AG20443 (cell line): ENCODE results near the gene RER1.

Source experiments
- DNase-seq: peaks from one replicate; pipeline ENCODE4 v3.0.0; 2012; ENCODE audit warnings: low spot score, mixed read lengths

Gene RER1

DNA sequence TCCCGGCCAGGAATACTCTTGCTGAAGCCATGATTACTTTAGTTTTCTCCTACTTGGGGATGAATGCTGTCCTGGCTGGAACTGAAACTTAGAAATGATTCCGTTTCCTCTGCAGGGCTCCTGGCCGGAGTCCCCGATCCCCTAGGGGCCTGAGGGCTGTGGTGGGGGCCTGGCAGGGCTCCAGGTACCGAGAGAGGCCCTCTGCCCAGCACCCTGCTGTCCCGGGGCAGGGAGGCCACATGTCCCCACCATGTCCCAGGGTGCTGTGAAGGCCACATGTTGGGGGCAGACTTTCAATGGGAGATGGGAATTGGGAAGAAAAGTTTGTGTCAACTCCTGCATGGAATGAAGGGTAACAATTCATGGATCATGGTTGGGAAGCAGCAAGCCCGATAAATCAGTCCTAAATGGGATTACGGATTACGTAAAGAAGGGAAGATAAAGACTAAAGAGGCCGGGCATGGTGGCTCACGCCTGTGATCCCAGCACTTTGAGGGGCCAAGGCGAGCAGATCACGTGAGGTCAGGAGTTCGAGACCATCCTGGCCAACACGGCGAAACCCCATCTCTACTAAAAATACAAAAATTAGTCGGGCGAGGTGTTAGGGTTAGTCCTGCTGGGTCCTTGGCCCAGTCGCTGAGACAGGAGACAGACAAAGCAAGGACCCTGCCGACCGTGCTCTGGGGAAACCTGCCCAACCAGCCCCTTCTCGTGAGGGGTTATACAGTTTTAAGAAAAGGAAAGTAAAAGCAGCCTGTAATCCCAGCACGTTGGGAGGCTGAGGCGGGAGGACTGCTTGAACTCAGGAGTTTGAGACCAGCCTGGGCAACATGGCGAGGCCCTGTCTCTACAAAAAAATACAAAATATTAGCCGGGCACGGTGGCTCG is 37.8 kb upstream of the RER1 start:
- no peak for DNase-seq

DNA sequence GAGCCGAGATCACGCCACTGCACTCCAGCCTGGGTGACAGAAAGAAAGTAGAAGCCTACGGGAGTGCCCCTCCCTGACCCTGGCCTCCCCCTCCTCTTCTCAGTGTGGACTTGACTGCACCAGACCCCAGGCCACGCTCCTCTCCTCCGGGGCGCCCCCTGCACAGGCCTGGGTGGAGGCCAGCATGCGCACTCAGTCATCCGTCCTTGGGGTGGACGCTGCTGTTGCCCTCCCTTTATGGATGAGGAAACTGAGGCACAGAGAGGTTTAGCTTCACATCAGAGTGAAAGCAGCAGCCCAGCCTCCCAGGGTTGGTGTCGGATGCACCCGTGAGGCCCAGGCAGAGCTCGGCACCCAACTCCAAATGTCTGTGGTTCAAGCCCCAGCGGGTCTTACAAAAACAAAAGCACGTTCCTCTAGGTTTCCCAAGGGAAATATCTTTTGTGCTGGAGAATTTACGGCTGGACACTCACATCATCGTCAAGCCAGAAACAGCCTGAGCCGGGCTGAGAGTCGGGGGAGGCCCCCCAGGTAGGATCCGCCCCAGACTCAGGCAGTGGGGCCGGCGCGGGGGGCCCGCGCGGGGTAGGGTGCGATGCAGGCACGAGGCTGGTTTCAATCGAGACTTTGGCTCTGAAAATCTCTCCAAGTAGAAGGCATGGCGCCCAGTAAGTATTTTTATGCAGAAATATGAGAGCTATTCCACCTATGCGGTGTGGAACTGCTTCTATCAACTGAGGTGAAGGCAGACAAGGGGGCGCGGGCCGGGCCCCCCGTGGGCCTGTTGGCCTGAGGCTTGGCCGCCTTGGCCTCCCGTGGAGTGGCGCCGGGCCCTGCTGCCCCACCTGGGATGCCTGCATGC is 36.9 kb upstream of the RER1 start:
- no peak for DNase-seq

DNA sequence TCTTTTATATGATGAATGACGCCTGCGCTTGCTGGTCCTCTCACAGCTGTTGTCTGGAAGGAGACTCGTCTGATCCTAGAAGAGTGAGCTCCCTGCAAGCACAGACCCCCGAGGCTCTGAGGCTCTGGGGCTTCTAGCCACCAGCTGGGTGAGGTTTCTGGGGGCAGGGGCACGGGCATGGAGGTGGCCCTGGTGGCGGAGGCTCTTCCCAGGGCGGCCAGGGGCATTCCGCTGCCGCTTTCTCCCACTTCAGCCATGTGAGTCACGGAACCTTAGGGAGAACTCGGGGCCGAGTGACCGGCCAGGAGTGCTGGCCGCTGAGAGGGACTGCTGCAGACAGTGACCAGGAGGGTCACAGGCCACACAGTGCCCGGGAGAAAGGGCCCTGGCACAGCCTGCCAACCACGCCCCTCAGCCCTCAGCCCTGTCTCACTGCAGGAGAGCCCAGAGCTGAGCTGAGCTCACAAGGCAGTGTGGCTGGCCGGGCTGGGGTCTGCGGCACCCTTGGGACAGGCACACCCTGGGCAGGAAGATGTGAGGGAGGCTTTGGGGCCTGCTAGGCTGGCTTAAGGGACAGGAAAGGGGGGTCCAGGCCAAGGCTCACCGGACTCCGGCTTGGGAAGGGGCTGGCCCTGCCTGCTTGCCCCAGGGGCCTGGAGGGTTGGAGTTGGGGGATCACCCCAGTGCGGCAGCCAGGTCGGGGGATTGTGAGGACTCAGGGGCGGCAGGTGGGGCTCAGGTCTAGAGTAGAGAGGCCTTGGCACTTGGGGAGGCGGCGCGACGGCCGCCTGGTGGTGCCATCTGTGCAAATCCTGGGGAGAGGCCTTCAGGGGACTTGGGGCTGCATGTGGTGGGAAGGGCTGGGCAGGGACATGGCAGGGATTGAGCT is 36.0 kb upstream of the RER1 start:
- DNase-seq, result no peak

DNA sequence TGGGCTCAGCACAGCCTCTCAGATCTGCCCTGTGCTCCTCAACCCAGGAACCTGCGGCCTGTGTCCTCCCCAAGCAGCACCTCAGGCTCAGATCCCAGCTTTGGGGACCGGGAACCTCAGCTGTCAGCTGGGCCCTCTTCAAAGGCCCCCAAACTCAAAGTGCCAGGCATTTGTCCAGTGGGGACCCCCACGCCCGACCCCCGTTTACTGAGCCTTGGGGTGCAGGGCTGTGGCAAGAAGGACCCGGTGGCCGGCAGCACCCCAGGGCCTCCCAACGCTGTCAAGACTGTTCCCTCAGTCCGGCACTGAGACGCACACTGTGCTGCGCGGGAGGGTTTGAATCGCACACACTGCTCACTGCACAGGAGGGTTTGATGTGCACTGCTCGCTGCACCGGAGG is 35.2 kb upstream of the RER1 start:
- DNase-seq, result no peak

DNA sequence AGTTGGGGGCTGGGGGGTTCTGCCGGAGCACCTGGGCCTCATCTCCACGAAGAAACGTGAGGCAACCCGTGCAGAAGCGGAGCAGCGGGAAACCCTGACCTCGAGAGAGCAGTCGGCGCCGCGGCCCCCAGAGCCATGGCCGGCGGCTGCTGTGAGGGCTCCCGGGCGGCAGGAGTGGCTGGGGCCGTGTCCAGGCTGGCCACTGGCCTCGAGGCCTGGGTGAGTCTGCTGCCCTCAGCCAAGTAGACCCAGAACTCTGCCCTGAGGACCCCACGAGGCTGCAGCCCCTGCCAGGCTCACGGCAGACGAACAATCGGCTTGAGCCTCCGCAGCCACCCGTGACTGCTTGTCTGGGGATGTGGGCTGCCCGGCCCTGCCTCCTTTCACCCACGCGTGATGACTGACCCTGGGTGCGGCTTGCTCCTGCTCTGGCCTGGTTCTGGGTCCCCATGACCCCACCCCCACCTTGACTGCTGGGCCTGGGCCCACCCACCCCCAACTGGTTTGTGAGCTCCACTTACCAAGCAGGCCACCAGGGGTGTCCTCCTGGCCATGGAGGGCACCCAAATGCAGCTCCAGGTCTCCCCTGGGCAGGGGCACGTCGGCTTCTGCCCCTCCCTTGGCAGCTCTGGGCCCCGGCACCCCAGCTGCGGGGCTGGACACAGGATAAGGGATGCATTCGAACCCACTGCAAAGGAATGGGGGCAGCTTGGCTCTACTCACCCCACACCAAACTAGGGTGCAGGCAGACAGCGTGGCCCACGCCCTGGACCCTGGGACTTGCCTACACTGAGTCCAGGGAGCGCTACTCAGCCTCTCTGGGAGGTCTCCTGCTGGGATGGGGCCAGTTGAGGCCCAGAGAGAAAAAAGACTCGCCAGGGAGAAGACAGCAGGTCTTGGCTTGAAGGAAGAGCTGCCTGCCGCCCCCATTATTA is 34.5 kb upstream of the RER1 start:
- DNase-seq, result no peak

DNA sequence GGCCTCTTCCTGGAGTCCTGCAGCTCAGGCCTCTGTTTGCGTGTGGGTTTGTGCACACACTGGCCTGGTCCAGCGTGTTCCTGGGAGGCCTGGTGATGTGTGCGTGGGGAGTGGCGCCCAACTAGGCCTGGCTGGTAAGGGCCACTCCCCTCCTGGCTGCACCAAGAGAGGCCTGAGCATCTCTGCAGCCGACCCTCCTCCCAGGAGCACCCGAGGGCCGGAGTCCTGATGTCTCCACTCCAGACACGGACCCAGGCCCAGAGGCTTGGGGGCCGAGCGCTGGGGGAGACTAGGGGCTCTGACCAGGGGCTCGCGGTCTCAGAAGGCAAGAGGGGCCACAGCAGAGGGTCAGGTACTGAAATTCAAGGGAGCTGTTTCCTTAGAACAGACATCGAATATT is 33.6 kb upstream of the RER1 start:
- DNase-seq, result no peak

DNA sequence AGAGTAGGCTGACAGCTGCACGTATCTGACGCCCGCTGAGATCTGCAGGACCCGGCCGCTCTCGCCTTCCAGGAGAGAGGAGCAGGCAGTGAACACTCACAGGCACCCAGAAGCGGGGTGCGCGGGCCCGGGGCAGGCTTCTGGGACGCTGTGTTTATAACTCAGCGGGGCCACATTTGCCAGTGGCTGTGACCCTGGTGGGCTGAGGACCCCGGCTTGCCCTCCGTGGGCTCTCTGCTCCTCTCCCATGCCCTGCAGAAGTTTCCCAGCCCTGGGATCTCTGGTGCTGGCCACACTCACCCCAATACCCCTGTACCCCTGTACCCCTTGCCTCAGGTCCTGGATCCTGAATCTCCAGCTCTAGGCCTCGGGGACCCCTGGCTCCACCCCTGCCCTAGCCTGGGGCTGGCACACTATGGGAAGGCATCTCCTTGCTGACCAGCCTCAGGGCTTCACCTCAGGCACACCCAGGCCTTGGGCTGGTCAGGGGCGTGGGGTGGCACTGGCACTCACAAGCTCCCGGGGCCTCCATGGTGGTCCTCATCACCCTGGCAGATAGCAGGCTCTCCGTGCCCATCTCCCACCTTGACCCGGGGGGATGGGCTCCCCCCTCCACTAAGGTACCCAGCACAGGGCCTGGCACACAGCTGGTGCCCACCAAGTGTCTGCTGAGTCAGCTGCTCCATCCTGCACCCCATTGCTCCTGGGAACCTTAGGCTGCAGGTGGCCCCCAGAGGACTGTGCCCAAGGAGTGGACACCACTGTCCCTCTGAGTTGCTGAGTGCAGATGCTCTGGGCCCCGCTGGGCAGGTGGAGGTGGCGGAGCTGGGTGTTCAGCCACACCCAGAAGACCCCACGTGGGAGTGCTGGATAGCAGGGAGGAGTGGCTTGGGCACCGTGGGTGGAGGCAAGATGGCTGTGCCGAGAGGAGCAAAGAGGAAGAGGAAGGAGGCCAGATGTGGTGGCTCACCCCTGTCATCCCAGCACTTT is 32.7 kb upstream of the RER1 start:
- no peak for DNase-seq

DNA sequence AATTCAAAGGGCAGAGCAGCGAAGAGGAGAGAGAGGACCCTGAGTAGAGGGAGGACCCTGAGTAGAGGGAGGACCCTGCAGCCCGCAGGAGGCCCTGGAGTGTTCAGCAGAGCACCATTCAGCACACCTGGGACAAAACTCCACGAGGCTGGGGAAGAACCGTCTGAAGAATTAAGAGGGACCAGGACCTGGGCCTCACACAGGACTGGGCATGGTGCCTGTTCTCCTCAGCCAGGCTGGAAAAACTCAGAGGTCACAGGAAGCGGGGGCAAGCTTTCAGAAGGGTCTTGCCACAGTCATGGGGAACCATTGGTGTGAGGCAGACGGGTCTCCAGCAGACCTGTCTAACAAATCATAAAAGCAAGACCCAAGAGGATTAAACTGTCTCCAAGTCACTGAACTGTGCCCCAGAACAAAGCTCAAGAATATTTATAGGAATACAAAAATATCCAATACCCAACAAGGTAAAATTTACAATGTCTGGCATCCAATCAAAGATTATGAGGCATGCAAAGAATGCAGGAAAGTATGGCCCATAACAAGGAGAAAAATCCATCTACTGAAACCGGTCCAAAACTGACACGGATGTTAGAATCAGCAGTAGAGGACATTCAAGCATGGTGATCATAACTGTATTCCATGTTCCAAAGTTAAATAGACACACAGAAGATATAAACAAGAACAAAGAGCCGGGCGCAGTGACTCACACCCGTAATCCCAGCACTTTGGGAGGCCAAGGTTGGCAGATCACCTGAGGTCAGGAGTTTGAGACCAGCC is 30.9 kb upstream of the RER1 start:
- no peak for DNase-seq

DNA sequence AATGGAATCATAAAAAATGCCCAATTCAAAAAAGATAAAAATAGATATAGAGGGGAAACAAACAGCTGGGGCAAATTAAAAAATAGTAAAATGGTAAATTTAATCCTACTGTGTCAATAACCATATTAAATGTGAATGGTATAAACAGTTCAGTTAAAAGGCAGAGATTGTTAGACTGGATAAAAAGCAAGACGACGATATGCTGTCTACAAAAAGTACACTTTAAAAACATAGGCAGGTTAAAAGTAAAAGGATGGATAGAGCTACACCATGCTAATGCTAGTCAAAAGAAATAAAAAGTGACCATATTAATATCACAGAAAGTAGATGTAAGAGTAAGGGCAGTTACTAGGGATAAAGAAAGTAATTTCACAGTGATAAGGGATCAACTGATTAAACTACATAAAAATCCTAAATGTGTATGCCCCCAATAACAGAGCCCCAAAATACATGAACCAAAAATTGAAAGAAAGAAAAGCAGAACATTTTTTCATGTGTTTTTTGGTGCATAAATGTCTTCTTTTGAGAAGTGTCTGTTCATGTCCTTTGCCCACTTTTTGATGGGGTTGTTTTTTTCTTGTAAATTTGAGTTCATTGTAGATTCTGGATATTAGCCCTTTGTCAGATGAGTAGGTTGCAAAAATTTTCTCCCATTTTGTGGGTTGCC is 27.7 kb upstream of the RER1 start:
- no peak for DNase-seq

DNA sequence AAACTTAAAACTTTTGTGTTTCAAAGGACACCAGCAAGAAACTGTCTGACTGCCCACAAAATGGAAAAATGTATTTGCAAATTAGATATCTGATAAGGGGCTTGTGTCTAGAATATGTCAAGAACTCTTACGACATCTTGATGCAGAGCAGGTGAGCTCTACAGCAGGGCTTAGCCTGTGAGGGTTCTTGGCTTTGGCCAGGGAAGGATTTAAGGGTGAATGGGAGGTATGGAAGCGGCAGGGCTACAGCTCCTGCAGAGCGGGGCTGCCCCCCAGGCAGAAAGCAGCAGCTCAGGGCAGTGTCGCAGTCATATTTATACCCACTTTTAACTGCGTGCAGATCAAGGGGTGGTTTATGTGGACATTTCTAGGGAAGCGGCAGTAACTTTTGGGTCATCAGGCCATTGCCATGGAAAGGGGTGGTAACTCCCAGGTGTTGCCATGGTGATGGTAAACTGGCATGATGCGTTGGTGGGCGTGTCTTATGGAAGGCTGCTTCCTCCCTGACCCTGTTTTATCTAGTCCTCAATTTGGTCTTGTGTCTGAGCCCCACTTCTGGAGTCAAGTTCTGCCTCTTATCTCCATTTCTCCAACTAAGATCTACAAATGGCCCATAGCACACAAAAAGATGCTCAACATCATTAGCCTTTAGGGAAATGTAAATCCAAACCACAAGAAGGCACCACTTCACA is 23.4 kb upstream of the RER1 start:
- no peak for DNase-seq

DNA sequence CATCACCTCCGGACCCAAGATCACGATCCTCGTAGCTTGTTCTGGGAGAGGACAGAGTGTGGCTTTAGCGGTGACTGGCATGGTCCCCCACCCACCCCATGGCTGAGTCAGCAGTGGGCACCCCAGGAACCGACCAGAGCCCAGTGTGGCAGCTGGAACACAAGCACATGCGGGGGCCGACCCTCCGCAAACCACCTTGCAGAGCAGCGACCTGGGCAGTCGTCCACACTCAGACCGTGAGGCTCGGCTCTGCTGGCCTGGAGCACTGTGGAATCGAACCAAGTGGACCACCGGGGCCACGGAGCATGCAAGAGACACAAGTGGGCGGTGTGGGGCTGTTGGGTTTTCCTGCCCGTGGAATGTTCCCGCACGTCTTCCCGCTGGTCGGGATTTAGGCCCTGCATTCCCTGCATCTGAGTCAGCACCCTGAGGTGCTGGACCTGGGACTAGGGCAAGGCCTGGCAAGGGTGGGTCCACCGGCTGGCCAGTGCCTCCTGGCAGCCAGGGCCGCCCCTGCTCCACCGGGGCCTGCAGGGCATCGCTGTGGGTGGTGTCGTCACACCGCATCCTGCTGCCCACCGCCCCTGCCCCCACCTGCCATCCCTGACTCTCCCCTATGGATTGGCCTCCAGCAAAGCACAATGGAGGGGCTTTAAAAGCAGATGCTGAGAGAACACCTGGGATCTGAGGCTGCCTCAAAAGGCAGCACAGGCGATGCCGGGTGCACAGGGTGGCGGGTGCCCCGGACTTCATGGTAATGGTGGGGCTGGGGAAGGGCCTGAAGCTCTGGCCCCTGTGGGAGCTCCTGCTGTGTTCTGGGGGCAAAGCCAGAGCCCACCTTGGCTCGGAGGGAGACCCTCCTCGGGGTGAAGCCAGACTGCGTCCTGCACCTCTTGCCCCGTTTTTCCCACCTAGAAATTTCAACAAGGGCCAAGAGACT is 18.8 kb upstream of the RER1 start:
- DNase-seq, result no peak

DNA sequence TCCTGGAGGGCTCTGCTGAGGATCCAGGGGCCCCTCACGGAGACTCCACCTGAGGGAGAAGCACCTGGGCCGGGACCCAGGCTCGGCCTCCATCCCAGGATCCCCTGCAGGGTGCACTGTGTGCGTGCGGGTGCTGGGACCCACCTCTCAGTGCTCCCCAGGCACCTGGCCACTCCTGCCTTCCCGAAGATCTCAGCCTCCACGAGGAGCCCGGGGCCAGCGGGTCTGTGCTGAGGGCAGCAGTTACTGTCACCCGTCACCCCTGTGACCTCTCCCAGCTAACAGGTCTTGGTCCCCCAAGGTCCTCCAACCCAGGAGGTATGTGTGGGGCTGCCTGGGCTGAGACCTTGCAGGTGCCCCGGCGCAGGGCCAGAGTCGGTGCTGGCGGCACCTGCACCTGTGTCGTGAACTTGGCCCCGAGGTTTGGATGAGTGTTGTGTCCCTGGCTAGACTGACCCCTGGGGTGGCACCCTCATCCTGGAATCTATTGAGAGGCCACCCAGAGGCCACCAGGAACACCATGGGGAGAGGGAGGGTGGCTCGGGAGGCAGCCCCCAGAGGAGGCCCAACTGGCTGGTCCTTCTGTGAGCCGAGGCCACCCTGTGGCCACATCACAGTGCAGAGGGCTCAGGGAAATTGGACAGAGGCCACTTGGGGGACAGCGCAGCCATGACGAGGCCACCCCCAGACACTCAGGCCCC is 17.9 kb upstream of the RER1 start:
- DNase-seq, result no peak

DNA sequence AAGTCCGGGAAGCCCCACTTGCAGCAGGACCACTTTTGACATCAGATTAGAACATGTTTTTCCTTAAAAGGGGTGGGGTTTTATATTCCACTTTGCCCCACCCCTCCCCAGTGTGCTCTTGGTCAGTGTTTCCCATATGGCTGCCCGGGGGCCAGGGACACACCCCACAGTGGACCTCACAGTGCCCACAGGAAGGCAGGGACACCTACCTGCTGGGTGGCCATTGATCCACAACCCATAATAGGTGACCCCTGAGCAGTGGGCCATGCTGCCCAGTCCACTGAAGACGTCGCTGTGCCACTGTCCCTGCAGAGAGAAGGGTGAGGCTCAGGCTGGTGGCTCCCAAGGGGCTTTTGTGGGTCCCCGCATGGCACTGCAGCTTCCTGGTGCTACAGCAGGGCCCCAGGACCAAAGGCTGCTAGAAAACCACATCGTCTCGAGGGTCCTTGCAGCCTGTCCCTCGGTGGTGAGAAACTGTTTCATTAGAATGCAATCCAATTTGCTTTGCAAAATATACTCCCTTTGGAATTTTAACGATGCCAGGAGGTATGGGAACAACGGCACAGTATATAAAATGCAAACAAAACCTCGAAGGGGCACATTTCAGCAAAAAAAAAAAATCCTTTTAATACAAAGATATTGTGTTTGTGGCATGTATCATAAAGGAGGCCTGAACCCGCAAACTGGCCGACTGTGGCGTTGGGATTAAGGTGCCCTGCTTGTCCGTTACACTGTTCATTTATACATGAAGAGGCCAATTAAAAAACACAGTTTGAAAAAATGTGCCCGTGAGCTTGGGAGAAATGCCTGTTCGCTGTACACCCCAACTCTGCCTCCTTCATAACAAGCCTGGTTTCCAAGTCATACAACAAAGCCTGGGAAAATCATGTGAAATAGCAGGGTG is 17.1 kb upstream of the RER1 start:
- no peak for DNase-seq

DNA sequence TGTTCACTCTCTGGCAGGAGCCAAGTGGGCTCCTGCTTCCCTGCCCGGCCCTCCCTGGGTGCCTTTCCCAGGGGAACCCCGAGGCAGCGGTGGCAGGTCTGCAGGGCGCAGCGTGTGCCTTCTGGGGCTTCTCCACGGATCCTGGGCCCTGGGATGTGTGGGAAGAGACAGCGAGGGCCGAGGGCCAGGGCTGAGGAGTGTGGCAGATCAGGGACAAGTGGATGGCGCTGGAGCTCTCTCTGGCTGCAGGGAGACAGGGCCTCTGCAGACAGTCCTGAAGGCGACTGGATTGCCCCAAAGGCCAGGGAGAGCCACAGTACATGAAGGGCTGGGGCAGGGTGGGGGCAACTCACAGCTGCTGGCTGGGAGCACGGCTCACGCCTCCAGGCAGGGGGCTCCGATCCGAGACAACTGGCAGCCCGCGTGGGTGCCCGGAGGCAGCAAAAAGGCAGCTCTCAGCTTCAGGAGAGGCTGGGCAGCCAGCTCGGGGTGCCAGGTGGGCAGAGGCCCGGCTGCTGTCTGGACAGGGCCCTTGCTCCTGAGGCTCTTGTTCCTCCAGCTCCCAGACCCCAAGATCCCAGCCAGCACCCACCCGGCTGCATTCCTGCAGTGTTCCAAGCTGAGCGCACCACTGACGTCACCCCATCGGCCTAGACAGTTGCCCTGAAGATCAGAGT is 16.3 kb upstream of the RER1 start:
- DNase-seq, result no peak

DNA sequence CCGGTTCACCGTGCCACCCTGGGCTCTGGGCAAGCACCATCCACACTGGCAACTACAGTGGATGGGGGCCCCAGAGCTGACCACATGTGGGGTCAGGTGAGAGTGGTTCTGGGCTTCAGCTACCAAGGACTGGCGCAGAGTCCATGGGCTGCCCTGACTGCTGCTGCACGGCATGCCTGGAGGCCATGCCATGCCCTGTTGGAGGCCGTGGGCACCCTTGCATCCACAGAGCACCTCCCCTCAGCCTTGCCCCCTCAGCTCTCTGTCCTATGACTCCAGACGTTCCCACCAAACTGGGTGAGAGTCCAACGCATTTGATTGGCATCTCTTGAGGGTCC is 15.7 kb upstream of the RER1 start:
- no peak for DNase-seq
